ENCODE measurements around the gene GAD1.

GAD1 gene

GRCh38 chr2:170774074-170774473, 42.6 kb upstream of the GAD1 start:
- no peak for DNase-seq
- Histone ChIP-seq H3K27me3 (replicated peaks) (peaks cover 12% of the 10 kb centered on the region), H3K36me3 (replicated peaks) (no peaks in the 10 kb centered on the region), H3K27ac (no peak overlapping the region), H3K4me3 (ENCODE audit: low read depth, low read length) (no peak overlapping the region)
- no peak for TF ChIP-seq CTCF (IDR thresholded peaks at IDR 0.05; ENCODE audit: low read depth, low read length, missing control alignments)
- in situ Hi-C loops (cut with HindIII; ENCODE audit: low pct_ligation_motif_present, low sequenced_read_pairs): no loop called here

- H3K36me3 ChIP-seq (replicated peaks): no peaks in the 10 kb centered on the region
- H3K27ac ChIP-seq: no peak overlapping the region
- H3K27me3 ChIP-seq (replicated peaks): peaks cover 11% of the 10 kb centered on the region
- no peak for TF ChIP-seq CTCF (IDR thresholded peaks at IDR 0.05; ENCODE audit: low read depth, low read length, missing control alignments)
- H3K4me3 ChIP-seq (ENCODE audit: low read depth, low read length): no peak overlapping the region
- DNase-seq: no peak
- in situ Hi-C loops (cut with HindIII; ENCODE audit: low pct_ligation_motif_present, low sequenced_read_pairs): no loop called here
Measured at GRCh38 chr2:170778900-170779299, 37.8 kb upstream of the GAD1 start.

GRCh38 chr2:170779304-170779703, 37.4 kb upstream of the GAD1 start:
- no peak overlapping the region for H3K4me3 ChIP-seq (ENCODE audit: low read depth, low read length)
- H3K36me3 ChIP-seq (replicated peaks): no peaks in the 10 kb centered on the region
- peaks cover 11% of the 10 kb centered on the region for H3K27me3 ChIP-seq (replicated peaks)
- in situ Hi-C loops (cut with HindIII; ENCODE audit: low pct_ligation_motif_present, low sequenced_read_pairs): no loop called here
- no peak for DNase-seq
- H3K27ac ChIP-seq: no peak overlapping the region
- TF ChIP-seq CTCF (IDR thresholded peaks at IDR 0.05; ENCODE audit: low read depth, low read length, missing control alignments): no peak

GRCh38 chr2:170782673-170783072, 34.0 kb upstream of the GAD1 start:
- Histone ChIP-seq H3K27ac (no peak overlapping the region), H3K27me3 (replicated peaks) (peaks cover 11% of the 10 kb centered on the region), H3K36me3 (replicated peaks) (no peaks in the 10 kb centered on the region), H3K4me3 (ENCODE audit: low read depth, low read length) (no peak overlapping the region)
- TF ChIP-seq CTCF (IDR thresholded peaks at IDR 0.05; ENCODE audit: low read depth, low read length, missing control alignments): no peak
- no peak for DNase-seq
- in situ Hi-C loops (cut with HindIII; ENCODE audit: low pct_ligation_motif_present, low sequenced_read_pairs): no loop called here

- TF ChIP-seq CTCF (IDR thresholded peaks at IDR 0.05; ENCODE audit: low read depth, low read length, missing control alignments): no peak
- Histone ChIP-seq H3K36me3 (replicated peaks) (no peaks in the 10 kb centered on the region), H3K27ac (no peak overlapping the region), H3K27me3 (replicated peaks) (peaks cover 11% of the 10 kb centered on the region), H3K4me3 (ENCODE audit: low read depth, low read length) (no peak overlapping the region)
- in situ Hi-C loops (cut with HindIII; ENCODE audit: low pct_ligation_motif_present, low sequenced_read_pairs): no loop called here
- DNase-seq: no peak
Measured at GRCh38 chr2:170783549-170783948, 33.1 kb upstream of the GAD1 start.

GRCh38 chr2:170798996-170799395, 17.7 kb upstream of the GAD1 start:
- H3K4me3 ChIP-seq (ENCODE audit: low read depth, low read length): no peak overlapping the region
- no peaks in the 10 kb centered on the region for H3K36me3 ChIP-seq (replicated peaks)
- in situ Hi-C loops (cut with HindIII; ENCODE audit: low pct_ligation_motif_present, low sequenced_read_pairs): no loop called here
- H3K27ac ChIP-seq: no peak overlapping the region
- no peak for DNase-seq
- no peak for TF ChIP-seq CTCF (IDR thresholded peaks at IDR 0.05; ENCODE audit: low read depth, low read length, missing control alignments)
- no peaks in the 10 kb centered on the region for H3K27me3 ChIP-seq (replicated peaks)

Measured in brain microvascular endothelial cell (primary cell).